Mucosa of stomach (tissue), 1 donor: ENCODE measurements around the gene BGN.

Source experiments
- H3K27me3 ChIP-seq: one replicate; pipeline ENCODE4 v1.7.0; 2013; ENCODE audit warnings: mild to moderate bottlenecking, low read length; ENCODE audit not compliant: control insufficient read depth, insufficient read depth
- H3K36me3 ChIP-seq: one replicate; pipeline ENCODE4 v1.7.0; 2013; ENCODE audit warnings: low read length; ENCODE audit not compliant: control insufficient read depth, insufficient read depth
- H3K4me1 ChIP-seq: one replicate; pipeline ENCODE4 v1.7.0; 2013; ENCODE audit warnings: mild to moderate bottlenecking, low read length; ENCODE audit not compliant: control insufficient read depth, insufficient read depth
- H3K4me3 ChIP-seq: one replicate; pipeline ENCODE4 v1.7.0; 2013; ENCODE audit warnings: low read length
- H3K9ac ChIP-seq: one replicate; pipeline ENCODE4 v1.7.0; 2013; ENCODE audit warnings: mild to moderate bottlenecking, low read length, moderate library complexity
- H3K9me3 ChIP-seq: one replicate; pipeline ENCODE4 v1.7.0; 2013; ENCODE audit warnings: mild to moderate bottlenecking, low read length, moderate library complexity; ENCODE audit not compliant: control insufficient read depth
- donor health status: Pancreatic carcinoma.

BGN gene

DNA sequence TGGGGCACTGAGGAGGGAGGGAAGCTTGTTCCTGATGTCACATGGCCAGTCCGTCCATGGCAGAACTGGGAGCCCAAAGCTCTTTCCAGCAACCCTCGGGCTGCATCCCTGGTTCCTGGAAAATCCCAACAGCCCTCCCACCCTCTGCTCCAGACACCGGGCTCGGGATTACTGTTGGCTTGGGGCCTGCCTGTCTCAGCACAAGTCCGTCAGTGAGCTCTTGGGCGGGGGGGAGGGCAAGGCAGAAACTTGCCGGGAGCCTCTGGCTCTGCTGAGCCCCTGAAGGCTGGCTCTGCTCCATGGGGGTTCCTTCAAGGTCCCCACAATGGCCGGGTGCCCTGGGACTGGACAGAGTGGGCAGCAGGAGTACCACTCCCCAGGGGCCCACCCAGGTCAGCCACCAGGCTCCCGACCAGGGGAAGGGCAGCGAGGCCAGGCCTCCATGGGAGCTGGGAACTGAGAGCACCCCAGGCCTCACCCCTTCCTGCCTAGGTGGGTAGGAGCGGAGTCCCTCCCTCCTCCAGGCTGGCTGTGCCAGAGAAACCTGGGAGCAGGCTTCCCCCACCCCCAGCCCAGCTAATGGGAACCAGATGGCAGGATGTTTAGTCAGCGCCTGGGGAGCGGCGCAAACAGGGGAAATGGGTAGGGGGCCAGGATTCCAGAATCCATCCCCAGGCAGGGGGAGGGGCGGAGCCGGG lies 18.0 kb upstream of the BGN start:
- Histone ChIP-seq H3K9ac (no peak overlapping the region), H3K27me3 (peaks cover 6% of the 10 kb centered on the region), H3K4me1 (peaks cover 5% of the 10 kb centered on the region), H3K9me3 (no peaks in the 10 kb centered on the region), H3K4me3 (no peak overlapping the region), H3K36me3 (no peaks in the 10 kb centered on the region)

DNA sequence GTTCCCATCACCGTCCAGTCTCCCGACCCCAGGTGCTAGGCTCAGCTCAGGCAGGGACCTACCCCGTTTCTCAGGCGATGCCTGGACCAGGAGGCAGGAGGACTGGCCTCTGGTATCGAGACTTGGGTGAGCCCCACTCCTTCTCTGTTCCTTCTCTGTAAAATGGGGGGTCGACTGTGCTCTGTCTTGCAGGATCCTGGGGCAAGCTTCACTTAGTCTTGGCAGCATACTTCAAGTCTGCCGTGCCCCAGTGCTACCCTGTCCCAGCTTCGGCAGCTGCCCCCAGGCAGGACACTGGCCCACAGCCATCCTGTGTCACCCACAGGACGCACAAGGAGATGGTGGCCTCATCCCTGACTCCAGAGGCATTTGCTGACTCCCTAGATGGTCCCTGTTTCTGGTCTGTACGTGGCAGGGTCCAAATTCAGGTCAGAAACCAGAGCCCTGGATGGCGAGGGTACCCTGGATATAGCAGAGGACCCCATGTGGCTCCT lies 17.4 kb upstream of the BGN start:
- H3K36me3 ChIP-seq: no peaks in the 10 kb centered on the region
- peaks cover 5% of the 10 kb centered on the region for H3K4me1 ChIP-seq
- no peaks in the 10 kb centered on the region for H3K9me3 ChIP-seq
- H3K4me3 ChIP-seq: no peak overlapping the region
- no peak overlapping the region for H3K9ac ChIP-seq
- peaks cover 6% of the 10 kb centered on the region for H3K27me3 ChIP-seq

DNA sequence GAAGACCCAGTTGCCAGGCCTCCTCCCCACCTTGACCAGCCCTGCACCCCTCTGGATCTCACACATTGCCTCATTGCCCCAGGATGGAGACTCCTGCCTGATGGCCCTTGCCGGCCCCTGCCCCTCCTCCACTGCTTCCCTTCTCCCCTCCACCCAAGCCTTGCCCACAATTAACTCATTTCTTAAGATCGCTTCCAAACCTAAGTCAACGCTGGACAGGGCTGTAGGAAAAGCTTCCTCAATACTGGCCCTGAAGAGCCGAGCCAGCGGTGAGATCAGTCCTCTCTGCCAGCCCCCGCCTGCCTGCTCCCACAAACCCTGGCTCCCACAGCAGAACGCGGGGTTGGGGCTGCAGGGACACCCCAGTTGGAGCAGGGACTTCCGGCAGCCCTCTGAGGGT lies 16.9 kb upstream of the BGN start:
- H3K4me3 ChIP-seq: no peak overlapping the region
- H3K27me3 ChIP-seq: peaks cover 6% of the 10 kb centered on the region
- H3K9ac ChIP-seq: no peak overlapping the region
- peaks cover 5% of the 10 kb centered on the region for H3K4me1 ChIP-seq
- no peaks in the 10 kb centered on the region for H3K36me3 ChIP-seq
- H3K9me3 ChIP-seq: no peaks in the 10 kb centered on the region

DNA sequence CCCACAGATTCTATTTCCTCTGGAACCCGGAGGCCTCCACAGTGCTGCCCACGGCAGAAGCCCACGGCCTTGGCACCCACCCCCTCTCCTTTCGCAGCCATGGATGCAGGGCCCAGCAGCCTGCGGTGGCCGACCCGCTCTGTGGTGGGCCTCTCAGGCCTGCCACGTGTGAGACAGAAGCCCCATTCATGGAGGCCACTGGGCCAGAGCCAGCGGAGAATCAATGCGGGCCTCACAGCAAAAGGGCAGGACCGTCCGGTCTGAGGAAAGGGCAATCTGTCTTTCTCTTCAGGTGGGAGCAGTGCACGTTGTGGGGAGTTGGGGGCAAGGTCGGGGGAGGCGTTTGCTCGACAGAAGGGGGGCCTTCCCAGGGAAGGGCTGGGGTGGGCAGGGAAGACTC lies 16.0 kb upstream of the BGN start:
- Histone ChIP-seq H3K4me3 (no peak overlapping the region), H3K27me3 (peaks cover 6% of the 10 kb centered on the region)

DNA sequence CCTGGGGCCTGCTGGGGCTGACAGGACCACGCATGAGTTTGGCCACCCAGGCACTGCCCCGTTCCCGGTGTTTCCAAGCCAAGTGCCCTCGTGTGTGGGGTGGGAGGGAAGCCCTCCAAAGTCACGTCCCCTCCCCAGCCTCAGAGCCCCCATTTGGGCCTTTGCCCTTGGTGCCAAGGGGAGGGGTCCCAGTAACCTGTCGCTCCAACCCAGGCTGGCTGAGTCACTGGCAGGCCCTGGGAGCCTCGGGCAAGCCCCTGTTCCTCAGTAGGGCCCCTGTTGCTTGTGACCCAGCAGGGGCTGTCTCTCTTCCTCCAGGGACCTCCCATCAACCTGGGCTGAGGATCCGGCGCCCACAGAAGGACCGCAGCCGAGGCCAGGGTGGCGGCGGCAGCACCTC lies 13.7 kb upstream of the BGN start:
- no peak overlapping the region for H3K9ac ChIP-seq
- no peaks in the 10 kb centered on the region for H3K27me3 ChIP-seq
- H3K9me3 ChIP-seq: no peaks in the 10 kb centered on the region
- no peak overlapping the region for H3K4me3 ChIP-seq
- H3K4me1 ChIP-seq: no peaks in the 10 kb centered on the region
- no peaks in the 10 kb centered on the region for H3K36me3 ChIP-seq

More for the DNA sequence above, 16.0 kb upstream of the BGN start:
- Histone ChIP-seq H3K9me3 (no peaks in the 10 kb centered on the region), H3K9ac (no peak overlapping the region), H3K4me1 (peaks cover 5% of the 10 kb centered on the region), H3K36me3 (no peaks in the 10 kb centered on the region)

DNA sequence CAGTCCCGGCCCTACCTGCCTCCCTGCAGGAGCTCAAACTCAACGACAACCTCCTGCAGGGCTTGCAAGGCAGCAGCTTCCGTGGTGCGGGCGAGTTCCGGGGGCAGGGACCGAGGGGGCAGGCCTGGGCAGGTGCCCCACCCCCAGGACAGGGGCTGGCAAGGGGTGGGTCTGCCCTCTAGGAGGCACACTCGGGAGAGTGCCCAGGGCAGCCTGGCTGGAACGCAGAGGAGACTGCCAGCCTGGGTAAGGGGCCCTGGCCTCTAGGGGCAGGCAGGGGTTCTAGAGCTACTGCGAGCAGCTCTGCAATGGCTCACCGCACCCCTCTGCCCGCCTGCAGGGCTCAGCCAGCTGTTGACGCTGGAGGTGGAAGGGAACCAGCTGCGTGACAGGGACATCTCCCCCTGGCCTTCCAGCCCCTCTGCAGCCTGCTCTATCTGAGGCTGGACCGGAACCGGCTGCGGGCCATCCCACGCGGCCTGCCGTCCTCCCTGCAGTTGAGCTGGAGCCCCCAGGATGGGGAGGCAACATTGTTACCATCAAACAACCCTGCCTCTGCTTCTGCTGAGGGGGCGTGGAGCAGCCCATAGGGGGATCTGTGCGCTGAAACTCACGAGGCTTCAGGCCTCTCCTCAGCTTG lies 12.3 kb upstream of the BGN start:
- H3K27me3 ChIP-seq: no peaks in the 10 kb centered on the region

DNA sequence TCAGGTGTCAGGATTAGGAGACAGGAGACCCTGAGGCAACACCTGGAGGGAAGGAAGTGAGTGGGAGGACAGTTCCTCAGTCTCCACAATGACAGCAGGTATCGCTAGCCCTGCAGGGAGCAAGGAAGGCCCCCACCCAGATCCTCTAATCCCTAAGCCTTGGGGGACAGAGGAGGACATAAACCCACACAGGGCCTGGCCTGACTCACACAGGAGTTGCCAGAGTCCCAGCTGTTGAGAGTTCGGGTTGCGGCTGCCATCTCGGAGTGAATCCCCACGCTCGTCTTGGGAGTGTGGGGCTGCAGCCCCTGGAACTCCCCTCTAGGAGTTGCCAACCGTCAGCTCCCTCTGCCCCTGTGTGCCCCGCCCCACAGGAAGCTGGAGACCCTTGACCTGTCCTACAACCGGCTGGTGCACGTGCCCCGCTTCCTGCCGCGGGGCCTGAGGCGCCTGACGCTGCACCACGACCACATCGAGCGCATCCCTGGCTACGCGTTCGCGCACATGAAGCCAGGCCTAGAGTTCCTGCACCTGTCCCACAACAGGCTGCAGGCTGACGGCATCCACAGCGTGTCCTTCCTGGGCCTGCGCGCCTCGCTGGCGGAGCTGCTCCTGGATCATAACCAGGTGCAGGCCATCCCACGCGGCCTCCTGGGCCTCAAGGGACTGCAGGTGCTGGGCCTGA lies 9.2 kb upstream of the BGN start:
- Histone ChIP-seq H3K27me3 (no peaks in the 10 kb centered on the region), H3K9me3 (no peaks in the 10 kb centered on the region), H3K36me3 (no peaks in the 10 kb centered on the region), H3K9ac (no peak overlapping the region), H3K4me3 (no peak overlapping the region), H3K4me1 (peaks cover 5% of the 10 kb centered on the region)

More for the DNA sequence above, 12.3 kb upstream of the BGN start:
- Histone ChIP-seq H3K9me3 (no peaks in the 10 kb centered on the region), H3K4me3 (no peak overlapping the region), H3K9ac (no peak overlapping the region), H3K4me1 (no peaks in the 10 kb centered on the region), H3K36me3 (no peaks in the 10 kb centered on the region)

DNA sequence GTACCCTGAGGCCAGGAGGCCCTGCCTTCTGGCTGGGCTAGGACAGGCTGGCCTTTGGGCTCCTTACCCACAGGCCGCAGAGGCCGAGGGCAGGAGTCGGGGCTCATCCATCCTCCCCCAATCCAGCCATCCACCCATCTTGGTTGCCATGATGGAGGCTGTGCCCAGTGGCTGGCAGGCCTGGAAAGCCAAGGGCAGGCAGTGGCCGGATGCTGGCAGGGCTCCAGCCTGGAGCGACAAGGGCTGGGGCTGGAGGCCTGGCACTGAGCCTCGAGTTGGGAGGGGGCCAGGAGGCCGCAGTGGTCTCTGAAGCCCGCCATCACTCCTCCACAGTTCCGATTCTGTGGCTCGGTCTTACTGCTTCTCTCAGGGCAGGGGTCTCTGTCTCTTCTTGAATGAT lies 8.6 kb upstream of the BGN start:
- peaks cover 5% of the 10 kb centered on the region for H3K4me1 ChIP-seq
- no peaks in the 10 kb centered on the region for H3K9me3 ChIP-seq
- H3K4me3 ChIP-seq: no peak overlapping the region
- H3K9ac ChIP-seq: no peak overlapping the region
- H3K36me3 ChIP-seq: no peaks in the 10 kb centered on the region
- no peaks in the 10 kb centered on the region for H3K27me3 ChIP-seq

DNA sequence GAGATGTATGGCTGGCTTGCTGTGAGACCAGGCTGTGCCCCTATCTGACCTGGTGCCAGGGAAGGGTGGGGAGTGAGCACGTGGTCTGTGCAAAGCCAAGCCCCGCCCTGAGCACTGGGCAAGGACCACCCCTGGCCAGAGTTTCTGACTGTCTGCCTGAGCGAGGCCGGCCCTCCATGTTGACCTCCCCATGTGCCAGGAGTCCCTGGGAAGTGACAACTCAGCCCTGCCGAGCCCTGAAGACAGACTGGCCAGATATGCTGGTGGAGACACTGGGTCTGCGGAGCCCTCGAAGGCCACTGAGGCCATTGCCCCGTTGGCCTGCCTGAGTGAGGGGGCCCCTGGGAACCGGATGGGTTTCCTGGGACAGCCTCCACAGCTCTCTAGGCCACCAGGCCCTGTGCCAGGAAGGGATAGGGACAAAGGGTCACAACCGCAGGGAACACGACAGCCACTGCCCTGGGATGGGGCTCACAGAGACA lies 7.1 kb upstream of the BGN start:
- H3K9ac ChIP-seq: no peak overlapping the region
- H3K4me3 ChIP-seq: no peak overlapping the region
- no peaks in the 10 kb centered on the region for H3K36me3 ChIP-seq
- H3K27me3 ChIP-seq: no peaks in the 10 kb centered on the region
- no peaks in the 10 kb centered on the region for H3K9me3 ChIP-seq
- H3K4me1 ChIP-seq: peaks cover 5% of the 10 kb centered on the region

DNA sequence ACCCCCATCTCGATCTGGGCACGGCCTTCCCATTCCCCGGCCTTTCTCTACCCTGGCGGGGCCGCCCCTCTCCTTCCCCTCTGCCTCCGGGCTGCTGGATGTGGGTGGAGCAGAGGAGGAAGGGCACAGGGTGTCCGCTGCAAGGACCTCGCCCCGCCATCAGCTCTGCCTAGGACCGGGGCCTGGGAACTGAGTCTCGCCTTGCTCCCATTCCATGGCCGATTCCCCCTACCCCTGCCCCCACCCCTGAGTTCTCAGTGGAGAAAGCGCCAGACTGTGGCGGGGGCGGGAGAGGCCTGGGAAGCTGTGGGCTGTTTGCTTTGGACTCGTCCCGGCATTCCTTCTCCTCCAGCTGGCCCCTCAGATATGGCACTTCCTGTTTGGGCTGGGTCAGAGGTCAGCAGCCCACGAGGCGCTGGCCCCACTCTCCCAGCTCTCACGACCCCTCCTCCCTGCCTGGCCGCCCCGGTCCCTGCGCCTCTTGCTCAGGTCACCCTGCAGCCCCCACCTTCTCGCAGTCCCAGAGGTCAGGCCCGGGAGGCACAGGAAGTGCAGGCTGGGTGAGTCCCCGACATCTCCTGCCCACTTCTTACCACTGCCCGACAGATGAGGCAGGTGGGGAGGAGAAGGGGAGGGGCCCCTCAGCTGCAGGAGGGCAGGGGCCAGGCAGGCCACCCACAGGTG lies 6.4 kb upstream of the BGN start:
- no peak overlapping the region for H3K9ac ChIP-seq
- H3K4me1 ChIP-seq: peaks cover 5% of the 10 kb centered on the region

DNA sequence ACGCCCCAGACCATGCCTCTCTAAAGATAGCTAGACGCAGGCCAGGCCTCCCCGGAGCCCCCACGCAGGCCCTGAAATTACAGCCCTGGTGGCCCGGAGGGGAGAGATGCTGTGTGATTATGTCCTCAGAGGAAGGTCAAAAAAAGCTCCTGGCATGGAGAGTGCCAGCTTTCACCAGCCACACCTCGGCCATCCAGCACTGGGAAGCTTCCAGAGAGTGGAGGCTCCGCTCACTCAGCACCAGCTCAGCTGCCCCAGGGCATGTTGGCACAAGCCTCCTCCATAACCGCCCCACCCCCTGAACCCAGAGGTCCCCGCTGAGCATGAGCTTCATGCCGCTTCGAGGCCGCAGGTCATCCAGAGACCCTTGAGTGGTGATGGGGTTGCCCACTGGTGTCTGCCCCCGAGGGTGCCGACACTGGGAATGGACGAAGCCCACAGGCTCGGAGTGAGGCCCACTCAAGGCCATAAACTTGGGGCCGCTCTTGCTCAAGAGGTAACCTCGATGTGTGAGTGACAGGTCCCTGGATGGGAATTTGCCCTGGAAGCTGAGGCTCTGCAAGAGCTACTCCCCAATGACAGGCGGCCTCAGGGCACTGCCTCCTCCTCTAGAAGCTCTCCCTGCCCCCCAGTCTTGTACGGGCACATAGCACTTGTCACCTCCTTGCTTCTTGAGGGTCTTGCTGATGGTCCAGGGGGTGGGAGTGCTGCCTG lies 4.4 kb upstream of the BGN start:
- H3K27me3 ChIP-seq: no peaks in the 10 kb centered on the region
- no peaks in the 10 kb centered on the region for H3K36me3 ChIP-seq
- H3K9ac ChIP-seq: no peak overlapping the region
- no peak overlapping the region for H3K4me3 ChIP-seq
- H3K4me1 ChIP-seq: peaks cover 9% of the 10 kb centered on the region
- H3K9me3 ChIP-seq: no peaks in the 10 kb centered on the region

More for the DNA sequence above, 6.4 kb upstream of the BGN start:
- no peak overlapping the region for H3K4me3 ChIP-seq
- H3K36me3 ChIP-seq: no peaks in the 10 kb centered on the region
- H3K27me3 ChIP-seq: no peaks in the 10 kb centered on the region
- H3K9me3 ChIP-seq: no peaks in the 10 kb centered on the region
